GM21717 (cell line): ENCODE measurements around the gene BOC.
"Not testable (repeated sequence)": the region's sequence is repeated elsewhere in the genome, so short reads cannot be mapped to it uniquely, and the experiment has no call there.

Experiments
- ATAC-seq: cut with Tn5 transposase; IDR thresholded peaks from one replicate; pipeline ENCODE4 v1.9.1; 2021; ENCODE audit warnings: mild to moderate bottlenecking, moderate library complexity; ENCODE audit not compliant: unreplicated experiment

BOC gene

GRCh38 chr3:113211330-113212149, at the start of gene BOC:
BOC (plus strand) TSS chr3:113211557; CDS start chr3:113249803, 38,246 bp downstream.
- no peak for ATAC-seq

- ATAC-seq, result no peak
Observed at GRCh38 chr3:113161661-113162060, 49.7 kb upstream of the BOC start.

GRCh38 chr3:113163152-113163551, 48.2 kb upstream of the BOC start:
- no peak for ATAC-seq

- ATAC-seq, result no peak
Observed at GRCh38 chr3:113165841-113166240, 45.5 kb upstream of the BOC start.

- no peak for ATAC-seq
Observed at GRCh38 chr3:113166357-113166718, 45.0 kb upstream of the BOC start.

GRCh38 chr3:113166719-113167492, 44.5 kb upstream of the BOC start:
- no peak for ATAC-seq

- no peak for ATAC-seq
Observed at GRCh38 chr3:113167825-113168801, 43.2 kb upstream of the BOC start.

- ATAC-seq, result no peak
Observed at GRCh38 chr3:113169891-113170452, 41.4 kb upstream of the BOC start.

GRCh38 chr3:113170771-113171170, 40.6 kb upstream of the BOC start:
- no peak for ATAC-seq

- not testable (repeated sequence) for ATAC-seq
Observed at GRCh38 chr3:113171675-113172300, 39.6 kb upstream of the BOC start.

- ATAC-seq, result no peak
Observed at GRCh38 chr3:113173102-113173501, 38.3 kb upstream of the BOC start.

GRCh38 chr3:113174304-113174703, 37.1 kb upstream of the BOC start:
- ATAC-seq, result no peak

GRCh38 chr3:113174801-113175485, 36.4 kb upstream of the BOC start:
- no peak for ATAC-seq

- ATAC-seq, result no peak
Observed at GRCh38 chr3:113177526-113177925, 33.8 kb upstream of the BOC start.

- no peak for ATAC-seq
Observed at GRCh38 chr3:113179235-113179824, 32.0 kb upstream of the BOC start.

GRCh38 chr3:113183748-113184661, 27.4 kb upstream of the BOC start:
- no peak for ATAC-seq

- ATAC-seq, result no peak
Observed at GRCh38 chr3:113185194-113185835, 26.0 kb upstream of the BOC start.

- no peak for ATAC-seq
Observed at GRCh38 chr3:113186566-113186965, 24.8 kb upstream of the BOC start.
